ENCODE results near the gene ITPR3.

DNA sequence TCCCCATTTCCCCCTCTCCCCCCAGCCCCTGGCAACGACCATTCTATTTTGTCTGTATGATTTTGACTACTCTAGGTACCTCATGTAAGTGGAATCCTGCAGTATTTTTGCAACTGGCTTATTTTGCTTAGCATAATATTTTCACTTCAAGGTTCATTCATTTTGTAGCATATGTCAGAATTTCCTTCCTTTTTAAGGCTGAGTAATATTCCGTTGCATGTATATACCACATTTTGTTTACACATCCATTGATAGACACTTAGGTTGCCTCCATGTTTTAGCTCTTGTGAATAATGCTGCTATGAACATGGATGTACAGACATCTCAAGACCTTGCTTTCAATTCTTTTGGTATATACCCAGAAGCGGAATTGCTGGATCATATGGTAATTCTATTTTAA lies 91.8 kb downstream of the ITPR3 start:
- TF ChIP-seq, protein P1, sequence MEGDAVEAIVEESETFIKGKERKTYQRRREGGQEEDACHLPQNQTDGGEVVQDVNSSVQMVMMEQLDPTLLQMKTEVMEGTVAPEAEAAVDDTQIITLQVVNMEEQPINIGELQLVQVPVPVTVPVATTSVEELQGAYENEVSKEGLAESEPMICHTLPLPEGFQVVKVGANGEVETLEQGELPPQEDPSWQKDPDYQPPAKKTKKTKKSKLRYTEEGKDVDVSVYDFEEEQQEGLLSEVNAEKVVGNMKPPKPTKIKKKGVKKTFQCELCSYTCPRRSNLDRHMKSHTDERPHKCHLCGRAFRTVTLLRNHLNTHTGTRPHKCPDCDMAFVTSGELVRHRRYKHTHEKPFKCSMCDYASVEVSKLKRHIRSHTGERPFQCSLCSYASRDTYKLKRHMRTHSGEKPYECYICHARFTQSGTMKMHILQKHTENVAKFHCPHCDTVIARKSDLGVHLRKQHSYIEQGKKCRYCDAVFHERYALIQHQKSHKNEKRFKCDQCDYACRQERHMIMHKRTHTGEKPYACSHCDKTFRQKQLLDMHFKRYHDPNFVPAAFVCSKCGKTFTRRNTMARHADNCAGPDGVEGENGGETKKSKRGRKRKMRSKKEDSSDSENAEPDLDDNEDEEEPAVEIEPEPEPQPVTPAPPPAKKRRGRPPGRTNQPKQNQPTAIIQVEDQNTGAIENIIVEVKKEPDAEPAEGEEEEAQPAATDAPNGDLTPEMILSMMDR (conservative IDR thresholded peaks at IDR 0.05; ENCODE audit: low read length): no peak
- TF ChIP-seq EZH2phosphoT487 (IDR thresholded peaks at IDR 0.05; ENCODE audit: borderline replicate concordance): no peak
